ENCODE data around the gene IGSF22.

DNA sequence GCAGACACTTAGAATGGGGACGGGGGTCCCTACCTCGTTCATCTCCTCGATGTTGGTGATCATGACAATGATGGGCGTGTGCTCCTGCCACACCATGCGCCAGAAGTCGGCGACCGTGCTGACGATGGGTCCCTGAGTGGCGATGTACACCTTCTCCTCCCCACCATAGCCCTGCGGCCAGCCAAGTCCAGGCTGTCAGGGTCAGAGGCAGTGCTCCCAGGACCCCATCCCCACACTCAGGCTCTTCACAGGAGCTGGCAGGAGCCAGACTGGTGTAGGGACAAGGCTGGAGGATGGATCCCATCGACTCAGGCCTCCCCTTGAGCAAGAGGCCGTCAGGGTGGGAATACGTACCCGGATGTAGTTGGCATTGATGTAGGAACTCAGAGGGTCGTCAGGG is 7.2 kb upstream of the IGSF22 start:
- TF ChIP-seq SMAD3 (CRISPR knock-in tag; IDR thresholded peaks at IDR 0.05; ENCODE audit: borderline replicate concordance), result no peak
- TF ChIP-seq CTCF (IDR thresholded peaks at IDR 0.05), result no peak
- TF ChIP-seq CREB1 (CRISPR knock-in tag; IDR thresholded peaks at IDR 0.05), result no peak
- TF ChIP-seq E2F4 (CRISPR knock-in tag; IDR thresholded peaks at IDR 0.05; ENCODE audit: borderline replicate concordance, low read depth), result no peak
- TF ChIP-seq, protein P1, sequence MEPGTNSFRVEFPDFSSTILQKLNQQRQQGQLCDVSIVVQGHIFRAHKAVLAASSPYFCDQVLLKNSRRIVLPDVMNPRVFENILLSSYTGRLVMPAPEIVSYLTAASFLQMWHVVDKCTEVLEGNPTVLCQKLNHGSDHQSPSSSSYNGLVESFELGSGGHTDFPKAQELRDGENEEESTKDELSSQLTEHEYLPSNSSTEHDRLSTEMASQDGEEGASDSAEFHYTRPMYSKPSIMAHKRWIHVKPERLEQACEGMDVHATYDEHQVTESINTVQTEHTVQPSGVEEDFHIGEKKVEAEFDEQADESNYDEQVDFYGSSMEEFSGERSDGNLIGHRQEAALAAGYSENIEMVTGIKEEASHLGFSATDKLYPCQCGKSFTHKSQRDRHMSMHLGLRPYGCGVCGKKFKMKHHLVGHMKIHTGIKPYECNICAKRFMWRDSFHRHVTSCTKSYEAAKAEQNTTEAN (CRISPR knock-in tag; IDR thresholded peaks at IDR 0.05), result no peak
- TF ChIP-seq ZNF263 (CRISPR knock-in tag; IDR thresholded peaks at IDR 0.05; ENCODE audit: low read depth), result no peak
- no peak for TF ChIP-seq NR3C1 (CRISPR knock-in tag; conservative IDR thresholded peaks at IDR 0.05; ENCODE audit: low read depth)
- TF ChIP-seq, protein P2, sequence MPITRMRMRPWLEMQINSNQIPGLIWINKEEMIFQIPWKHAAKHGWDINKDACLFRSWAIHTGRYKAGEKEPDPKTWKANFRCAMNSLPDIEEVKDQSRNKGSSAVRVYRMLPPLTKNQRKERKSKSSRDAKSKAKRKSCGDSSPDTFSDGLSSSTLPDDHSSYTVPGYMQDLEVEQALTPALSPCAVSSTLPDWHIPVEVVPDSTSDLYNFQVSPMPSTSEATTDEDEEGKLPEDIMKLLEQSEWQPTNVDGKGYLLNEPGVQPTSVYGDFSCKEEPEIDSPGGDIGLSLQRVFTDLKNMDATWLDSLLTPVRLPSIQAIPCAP (CRISPR knock-in tag; IDR thresholded peaks at IDR 0.05), result no peak
- TF ChIP-seq SP1 (CRISPR knock-in tag; conservative IDR thresholded peaks at IDR 0.05), result no peak
